Left cardiac atrium (tissue), 4 donors: ENCODE results near the gene TAOK3. TPM values are rescaled to one million over a fixed set of nuclear protein-coding genes. Genes with fewer than 3 reads are reported as not detected.
"Not testable (repeated sequence)": the region's sequence is repeated elsewhere in the genome, so short reads cannot be mapped to it uniquely, and the experiment has no call there.

Experiments
- ATAC-seq, 2 donors: fragments of 200-7000 bp; cut with Tn5 transposase; one replicate each; pipeline ENCODE4 v1.9.1; 2020; ENCODE audit warnings: mild to moderate bottlenecking in 2 of 2, moderate library complexity in 2 of 2
- DNase-seq: peaks from one replicate; pipeline ENCODE4 v3.0.0-alpha.2; 2020
- intact Hi-C, 2 donors: fragments of 100-400 bp; cut with DNase I; formaldehyde crosslinking; loops; one replicate each; pipeline versions ENCODE4 v1.14.1 to v1.15.1; 2022 to 2023
- total RNA-seq, 2 donors: library from RNA; stranded (reverse); fragmentation: NEBNext Ultra II Directional; extraction: Animal tissue kit (Norgen Biotek cat#: 25700); gene quantifications; one replicate each; pipeline ENCODE4 v1.2.1, GENCODE V29; 2021
- donor health status: DM: no; HTN: yes; CAD: no.
- donor health status: DM: no; HTN: yes; CAD: no; lungs with severe emphysema.
- donor health status: DM: yes; HTN: yes; CAD: no.
- donor health status: Dilated cardiomyopathy.

Gene TAOK3
- total RNA-seq, 2 donors from 2014 or later: 15.0 to 23.1 TPM

DNA sequence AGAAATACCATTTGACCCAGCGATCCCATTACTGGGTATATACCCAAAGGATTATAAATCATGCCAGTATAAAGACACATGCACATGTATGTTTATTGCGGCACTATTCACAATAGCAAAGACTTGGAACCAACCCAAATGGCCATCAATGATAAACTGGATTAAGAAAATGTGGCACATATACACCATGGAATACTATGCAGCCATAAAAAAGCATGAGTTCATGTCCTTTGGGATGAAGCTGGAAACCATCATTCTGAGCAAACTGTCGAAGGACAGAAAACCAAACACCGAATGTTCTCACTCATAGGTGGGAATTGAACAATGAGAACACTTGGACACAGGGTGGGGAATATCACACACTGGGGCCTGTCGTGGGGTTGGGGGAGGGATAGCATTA lies 243.3 kb downstream of the TAOK3 start:
- DNase-seq: not testable (repeated sequence)
- intact Hi-C loops: loop anchor here in 1 of 2 donors (10.0 kb wide), 1 partner anchor 55 kb away; no protein-coding TSS in a partner anchor

DNA sequence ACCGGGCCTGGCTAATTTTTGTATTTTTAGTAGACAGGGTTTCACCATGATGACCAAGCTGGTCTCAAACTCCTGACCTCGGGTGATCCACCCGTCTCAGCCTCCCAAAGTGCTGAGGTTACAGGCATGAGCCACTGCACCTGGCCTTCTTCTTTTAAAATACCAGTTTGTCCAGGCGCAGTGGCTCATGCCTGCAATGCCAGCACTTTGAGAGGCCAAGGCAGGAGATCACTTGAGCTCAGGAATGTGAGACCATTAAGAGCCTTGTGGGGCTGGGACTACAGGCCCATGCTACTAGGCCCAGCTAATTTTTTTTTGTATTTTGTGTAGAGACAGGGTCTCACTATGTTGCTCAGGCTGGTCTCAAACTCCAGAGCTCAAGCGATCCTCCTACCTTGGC lies 244.8 kb downstream of the TAOK3 start:
- DNase-seq (no peak), ATAC-seq (no peak)
- intact Hi-C loops: loop anchor here in 1 of 2 donors (10.0 kb wide), 1 partner anchor 57 kb away; no protein-coding TSS in a partner anchor

More for the DNA sequence above, 243.3 kb downstream of the TAOK3 start:
- not testable (repeated sequence) for ATAC-seq

DNA sequence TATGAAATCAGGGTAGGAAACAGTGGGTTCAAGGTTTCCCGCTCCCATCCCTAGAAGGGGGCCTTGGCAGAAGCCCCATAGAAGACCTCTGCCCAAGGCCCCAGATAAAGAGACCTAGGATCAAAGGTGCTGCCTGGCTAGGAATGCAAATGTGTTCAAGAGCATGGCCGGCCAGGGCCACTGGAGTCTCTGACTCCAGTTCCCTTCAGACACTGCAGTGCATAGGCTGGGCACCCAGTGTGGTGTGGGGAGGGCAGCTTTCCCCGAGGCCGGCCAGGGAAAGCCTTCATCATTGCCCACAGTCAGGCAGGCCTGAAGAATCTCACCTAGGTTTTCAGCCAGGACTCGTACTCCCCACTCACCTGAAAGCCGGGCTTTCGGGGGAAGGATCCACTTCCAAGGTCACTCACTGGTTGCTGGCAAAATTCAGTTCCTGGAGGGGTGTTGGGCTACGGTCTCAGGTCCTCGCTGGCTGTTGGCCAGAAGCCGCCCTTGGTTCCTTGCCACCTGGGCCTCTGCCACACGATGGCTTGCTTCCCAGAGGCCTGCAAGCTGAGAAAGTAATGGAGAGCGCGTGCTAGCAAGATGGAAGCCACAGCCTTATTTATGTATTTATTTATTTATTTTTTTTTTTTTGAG lies 246.5 kb downstream of the TAOK3 start:
- intact Hi-C loops: loop anchor here in 1 of 2 donors (10.0 kb wide), 1 partner anchor 59 kb away; no protein-coding TSS in a partner anchor
- peak; percentile 68 to 78 for ATAC-seq
- DNase-seq: no peak

DNA sequence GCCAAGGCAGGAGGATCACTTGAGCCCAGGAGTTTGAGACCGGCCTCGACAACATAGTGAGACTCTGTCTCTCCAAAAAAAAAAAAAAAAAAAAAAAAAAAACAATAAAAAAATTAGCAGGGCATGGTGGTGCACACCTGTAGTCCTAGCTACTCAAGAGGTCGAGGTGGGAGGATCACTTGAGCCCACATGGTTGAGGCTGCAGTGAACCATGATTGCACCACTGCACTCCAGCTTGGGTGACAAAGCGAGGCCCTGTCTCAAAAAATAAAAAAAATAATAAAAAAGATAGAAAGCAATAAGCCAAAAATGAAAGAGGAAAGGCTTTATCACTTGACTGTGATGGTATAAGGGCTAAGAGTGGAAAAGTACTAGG lies 247.0 kb downstream of the TAOK3 start:
- DNase-seq (no peak), ATAC-seq (no peak)
- intact Hi-C loops: loop anchor here in 1 of 2 donors (10.0 kb wide), 1 partner anchor 59 kb away; no protein-coding TSS in a partner anchor

DNA sequence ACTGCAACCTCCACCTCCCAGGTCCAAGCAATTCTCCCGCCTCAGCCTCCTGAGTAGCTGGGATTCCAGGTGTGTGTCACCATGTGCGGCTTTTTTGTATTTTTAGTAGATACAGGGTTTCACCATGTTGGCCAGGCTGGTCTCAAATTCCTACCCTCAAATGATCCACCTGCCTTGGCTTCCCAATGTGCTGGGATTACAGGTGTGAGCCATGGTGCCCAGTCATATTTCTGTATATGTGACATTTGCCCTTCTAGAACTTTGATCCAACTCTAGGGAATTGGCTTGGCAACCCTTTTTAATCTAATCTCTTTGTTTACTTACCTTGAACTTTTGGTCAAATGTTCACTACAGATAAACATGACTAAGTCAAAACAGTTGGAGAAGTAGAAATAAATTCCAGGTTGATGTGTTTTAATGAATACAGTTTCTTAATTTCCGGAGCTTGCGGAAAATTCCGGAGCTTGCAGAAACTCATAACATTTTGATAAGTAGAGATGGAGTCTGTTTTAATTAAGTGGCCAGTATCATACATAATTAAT lies 248.3 kb downstream of the TAOK3 start:
- no peak for ATAC-seq
- no peak for DNase-seq
- intact Hi-C loops: loop anchor here in 1 of 2 donors (10.0 kb wide), 1 partner anchor 60 kb away; no protein-coding TSS in a partner anchor

DNA sequence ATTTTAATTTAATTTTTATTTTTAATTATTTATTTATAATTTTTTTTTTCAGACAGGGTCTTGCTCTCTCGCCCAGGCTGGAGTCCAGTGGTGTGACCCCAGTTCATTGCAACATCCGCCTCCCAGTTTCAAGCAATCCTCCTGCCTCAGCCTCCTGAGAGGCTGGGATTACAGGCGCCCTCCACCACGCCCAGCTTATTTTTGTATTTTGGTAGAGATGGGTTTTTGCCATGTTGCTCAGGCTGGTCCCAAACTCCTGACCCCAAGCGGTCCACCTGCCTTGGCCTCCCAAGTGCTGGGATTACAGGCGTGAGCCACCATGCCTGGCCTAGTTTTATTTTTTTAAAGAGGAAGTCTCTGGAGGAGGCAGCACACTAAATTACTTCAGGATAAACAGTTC lies 250.4 kb downstream of the TAOK3 start:
- ATAC-seq: no peak
- intact Hi-C loops: loop anchor here in 1 of 2 donors (10.0 kb wide), 1 partner anchor 63 kb away; no protein-coding TSS in a partner anchor
- no peak for DNase-seq

DNA sequence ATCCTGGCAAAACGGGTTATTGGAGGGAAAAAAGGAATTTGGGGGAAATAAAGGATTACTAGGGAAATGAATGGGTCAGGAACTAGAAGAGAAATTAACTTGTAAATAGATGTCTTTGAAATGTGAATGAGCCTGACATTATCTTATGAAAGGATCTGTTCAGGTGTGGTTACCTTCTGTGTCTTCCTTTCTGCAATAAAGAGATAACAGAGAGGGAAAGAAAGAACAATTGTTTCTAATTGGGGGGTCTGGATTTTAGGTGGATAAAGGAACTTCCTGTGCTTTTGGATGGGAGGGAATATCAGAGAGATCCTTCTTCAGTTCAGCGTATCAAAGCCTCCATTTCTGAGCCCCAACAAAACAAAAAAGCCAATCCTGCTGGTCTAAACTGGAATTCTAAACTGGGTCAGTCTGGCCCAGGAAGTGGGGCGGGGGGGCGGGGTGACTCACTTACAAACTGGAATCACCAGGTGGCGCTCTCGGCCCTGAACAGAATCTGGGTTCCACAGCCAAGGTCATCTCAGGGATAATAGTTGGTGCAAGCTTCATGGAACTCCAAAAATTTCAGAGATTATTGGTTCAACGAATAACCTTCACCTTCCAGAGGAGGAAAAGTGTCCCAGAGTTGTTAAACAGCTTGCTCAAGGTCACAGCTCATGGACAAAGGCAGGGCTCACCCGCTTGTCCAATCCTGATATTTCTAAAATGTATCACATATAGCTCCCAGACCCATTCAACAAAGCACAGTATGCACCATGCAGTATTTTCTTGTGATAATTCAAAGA lies 251.9 kb downstream of the TAOK3 start:
- ATAC-seq: peak; percentile 87 to 91
- peak; percentile 77 for DNase-seq
- intact Hi-C loops: loop anchor here in 1 of 2 donors (2.0 to 10.0 kb wide), 2 partner anchors 64 to 256 kb away; partner anchors contain the start of gene SUDS3

DNA sequence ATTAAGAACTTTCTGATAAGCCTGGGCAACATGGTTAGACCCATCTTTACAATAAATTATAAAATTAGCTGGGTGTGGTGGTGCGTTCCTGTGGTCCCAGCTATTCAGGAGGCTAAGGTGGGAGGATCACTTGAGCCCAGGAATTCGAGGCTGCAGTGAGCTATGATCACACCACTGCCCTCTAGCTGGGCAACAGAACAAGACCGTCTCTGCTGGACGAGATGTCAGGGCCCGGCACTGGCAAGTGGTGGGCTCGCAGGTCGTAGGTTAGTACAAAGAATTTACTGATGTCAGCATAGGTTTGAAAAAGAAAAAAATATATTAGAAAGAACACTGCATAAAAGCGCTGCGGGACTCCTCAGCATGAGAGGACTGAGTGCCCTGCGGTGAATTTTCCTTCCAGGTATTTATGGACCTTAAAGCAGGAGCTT lies 253.2 kb downstream of the TAOK3 start:
- no peak for ATAC-seq
- intact Hi-C loops: no loop called here
- DNase-seq: no peak

DNA sequence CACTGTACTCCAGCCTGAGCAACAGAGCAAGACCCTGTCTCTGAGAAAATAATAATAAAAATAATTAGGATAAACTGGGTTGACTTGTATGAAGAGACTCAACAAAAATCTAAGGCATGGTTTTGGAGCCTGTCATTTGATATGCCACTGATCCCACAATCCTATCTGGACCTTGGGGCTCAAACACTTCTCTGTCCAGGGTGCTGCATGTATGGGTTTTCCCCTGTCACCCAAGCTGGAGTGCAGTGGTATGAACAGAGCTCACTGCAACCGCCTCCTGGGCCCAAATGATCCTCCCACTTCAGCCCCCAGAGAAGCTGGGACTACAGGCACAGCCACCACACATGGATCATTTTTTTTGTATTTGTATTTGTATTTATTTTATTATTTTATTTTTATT lies 263.6 kb downstream of the TAOK3 start:
- intact Hi-C loops: no loop called here
- DNase-seq (no peak), ATAC-seq (no peak)

DNA sequence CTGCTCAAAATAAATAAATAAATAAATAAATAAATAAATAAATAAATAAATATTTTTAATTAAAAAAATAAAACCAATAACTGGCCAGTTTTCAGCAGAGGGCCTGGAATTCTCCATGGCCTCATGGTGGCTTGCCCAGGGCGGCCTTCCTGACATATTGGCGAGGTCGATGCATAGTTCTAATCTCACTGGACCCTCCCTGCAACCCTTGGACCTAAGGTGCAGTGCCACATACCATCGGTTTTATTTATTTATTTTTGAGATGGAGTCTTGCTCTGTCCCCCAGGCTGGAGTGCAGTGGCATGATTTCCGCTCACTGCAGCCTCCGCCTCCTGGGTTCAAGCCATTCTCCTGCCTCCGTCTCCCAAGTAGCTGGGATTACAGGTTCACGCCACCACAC lies 265.0 kb downstream of the TAOK3 start:
- intact Hi-C loops: no loop called here
- no peak for DNase-seq
- no peak for ATAC-seq

DNA sequence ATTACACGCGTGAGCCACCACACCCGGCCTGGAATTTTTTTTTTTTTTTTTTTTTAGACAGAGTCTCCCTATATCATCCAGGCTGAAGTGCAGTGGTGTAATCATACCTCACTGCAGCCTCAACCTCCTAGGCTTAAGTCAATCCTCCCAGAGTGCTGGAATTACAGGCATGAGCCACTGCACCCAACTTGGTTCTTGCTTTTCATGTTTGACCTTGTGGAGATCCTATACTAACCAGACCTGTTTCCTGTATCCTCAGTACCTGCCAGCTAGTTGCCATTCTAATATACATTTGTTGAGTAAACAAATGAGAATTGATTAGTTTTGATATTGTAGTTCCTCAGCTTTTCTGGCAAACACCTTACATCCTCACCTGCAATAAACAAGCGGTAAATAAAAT lies 265.7 kb downstream of the TAOK3 start:
- ATAC-seq: no peak
- intact Hi-C loops: no loop called here
- no peak for DNase-seq

DNA sequence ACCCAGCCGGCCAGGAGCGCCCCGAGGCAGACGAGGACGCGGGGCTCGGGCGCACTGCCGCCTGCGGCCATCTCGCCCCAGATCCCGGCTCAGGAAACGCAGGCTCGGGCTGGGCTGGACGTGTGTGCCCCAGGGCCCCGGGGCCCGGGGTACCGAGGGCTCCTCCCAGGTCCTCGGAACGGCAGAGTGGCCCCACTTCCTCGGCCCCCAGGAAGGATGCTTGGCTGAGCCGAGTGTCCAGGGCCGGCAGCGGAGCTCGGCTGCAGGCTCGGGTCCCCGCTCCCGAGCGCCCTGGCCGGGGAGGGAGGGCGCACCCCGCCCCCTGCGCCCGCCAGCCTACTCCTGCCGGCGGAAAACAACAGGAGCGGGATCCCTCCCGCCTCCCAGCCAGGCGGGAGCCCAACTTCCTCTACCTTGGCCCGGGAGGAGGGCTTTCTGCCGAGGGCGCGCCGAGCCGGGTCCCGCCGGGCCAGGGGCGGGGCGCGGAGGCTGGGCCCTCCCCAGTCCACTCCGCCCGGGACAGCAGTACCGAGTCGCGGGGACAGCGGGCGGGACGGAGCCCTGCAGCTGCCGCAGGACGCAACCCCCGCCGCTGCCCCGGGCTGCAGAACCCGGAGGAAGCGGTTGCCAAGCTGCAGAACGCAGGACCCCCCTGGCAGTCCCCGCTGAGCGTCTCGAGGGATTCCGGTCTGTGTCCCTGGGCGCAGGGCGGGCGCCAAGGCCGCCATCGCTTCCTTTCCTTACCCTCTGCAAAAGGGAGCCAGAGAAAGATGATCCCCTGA lies 268.9 kb downstream of the TAOK3 start, which contains the start of gene VSIG10:
Gene VSIG10 (minus strand): TSS at position 411 of the 782 bp plus-strand sequence. CDS start 340 bp downstream, at position 71.
- intact Hi-C loops: loop anchor here in 1 of 2 donors (5.0 kb wide), 1 partner anchor 41 kb away; the partner anchor contains the start of gene WSB2
- peak; percentile 96 to 98 for ATAC-seq
- peak; percentile 68 for DNase-seq

DNA sequence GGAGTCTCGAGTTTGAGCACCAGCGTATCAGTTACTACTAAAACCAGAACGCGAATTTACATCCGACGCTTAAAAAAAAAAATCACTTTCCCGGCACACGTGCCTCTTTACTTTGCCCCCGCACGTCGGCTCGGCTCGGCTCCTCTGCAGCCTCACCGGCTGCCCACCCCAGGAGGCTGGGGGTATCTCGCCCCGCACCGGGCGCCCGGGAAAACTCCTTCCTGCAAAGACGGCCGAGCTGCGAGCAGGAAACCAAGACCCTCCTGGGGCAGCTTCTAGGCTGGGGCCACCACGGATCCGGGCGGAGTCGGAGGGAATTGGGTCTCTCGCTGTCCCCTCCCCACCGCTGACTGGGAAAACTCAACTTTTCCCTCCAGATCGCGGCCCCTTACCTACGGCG lies 269.5 kb downstream of the TAOK3 start:
- ATAC-seq: peak; percentile 9 to 35
- peak; percentile 44 for DNase-seq
- intact Hi-C loops: loop anchor here in 1 of 2 donors (5.0 kb wide), 1 partner anchor 41 kb away; the partner anchor contains the start of gene WSB2

DNA sequence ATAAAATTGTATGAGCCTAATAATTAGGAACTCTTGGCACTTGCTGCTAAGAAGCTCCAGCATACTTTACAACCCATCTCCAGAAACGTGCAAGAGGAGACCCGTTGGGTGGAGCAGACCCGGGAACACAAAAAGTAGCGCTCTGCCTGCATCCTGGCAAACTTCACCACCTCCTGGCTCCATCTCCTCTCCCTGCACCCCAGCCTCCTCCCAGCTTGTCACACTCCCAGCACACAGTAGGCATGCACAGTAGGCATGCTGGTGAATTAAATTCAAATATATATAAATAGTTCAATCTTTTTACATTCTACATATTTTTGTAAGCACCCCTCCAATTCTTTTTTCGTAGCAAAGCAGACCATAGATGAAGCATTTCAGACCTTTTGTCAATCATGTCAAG lies 270.1 kb downstream of the TAOK3 start:
- ATAC-seq (no peak), DNase-seq (no peak)
- intact Hi-C loops: loop anchor here in 1 of 2 donors (5.0 kb wide), 1 partner anchor 40 kb away; the partner anchor contains the start of gene WSB2

DNA sequence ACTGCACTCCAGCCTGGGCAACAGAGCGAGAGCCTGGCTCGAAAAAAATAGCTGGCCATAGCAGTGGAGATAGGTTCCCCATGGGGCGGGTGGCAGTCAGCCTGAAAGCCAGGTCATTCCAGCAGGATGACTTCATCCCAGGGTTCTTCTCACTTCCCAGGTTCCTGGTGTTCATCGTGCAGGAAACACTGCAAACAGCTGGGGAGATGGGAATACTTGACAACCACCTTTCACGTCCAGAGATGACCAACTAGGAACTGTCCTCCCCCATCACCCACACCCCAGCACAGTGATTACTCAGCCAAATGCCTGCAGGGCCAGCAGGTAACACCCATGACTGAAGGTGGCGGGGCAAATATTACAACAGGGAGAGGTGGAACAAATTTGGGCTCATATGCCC lies 270.6 kb downstream of the TAOK3 start:
- intact Hi-C loops: loop anchor here in 1 of 2 donors (5.0 kb wide), 1 partner anchor 40 kb away; the partner anchor contains the start of gene WSB2
- DNase-seq (no peak), ATAC-seq (no peak)

DNA sequence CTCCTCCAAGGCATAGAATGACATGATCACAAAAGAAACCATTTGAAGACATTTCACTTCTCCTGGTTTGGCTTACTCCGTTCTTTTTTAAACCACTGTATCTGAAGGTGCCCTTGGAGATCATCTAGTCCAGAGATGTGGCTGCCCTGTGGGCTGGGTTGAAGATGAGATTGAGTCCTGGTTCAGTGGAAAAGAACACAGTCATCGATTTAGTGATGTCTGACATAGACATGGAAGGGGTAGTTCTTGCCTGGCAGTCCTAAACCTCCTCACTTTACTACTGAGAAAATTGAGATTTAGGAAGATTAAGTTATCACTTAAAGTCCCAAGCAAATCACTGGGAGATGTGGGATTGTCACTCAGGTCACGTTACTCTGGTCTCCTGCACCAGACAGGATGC lies 271.7 kb downstream of the TAOK3 start:
- no peak for DNase-seq
- ATAC-seq: no peak

More for the DNA sequence above, 271.7 kb downstream of the TAOK3 start:
- intact Hi-C loops: loop anchor here in 1 of 2 donors (5.0 kb wide), 1 partner anchor 39 kb away; the partner anchor contains the start of gene WSB2
